Fibroblast of peridontal ligament (primary cell): ENCODE data around the gene MGAT4A.
A peak's percentile ranks its signal among the peaks of the same experiment; 100 is the strongest.

Source experiments
- DNase-seq: peaks from one replicate; pipeline ENCODE4 v3.0.0-alpha.2; 2010; ENCODE audit errors: extremely low read depth

Gene MGAT4A

GRCh38 chr2:98658816-98659490 is 72.0 kb downstream of the MGAT4A start:
- DNase-seq: no peak

- no peak for DNase-seq
Measured at GRCh38 chr2:98656800-98657199, 74.1 kb downstream of the MGAT4A start.

GRCh38 chr2:98654699-98655495 is 76.0 kb downstream of the MGAT4A start:
- no peak for DNase-seq

- DNase-seq: no peak
Measured at GRCh38 chr2:98650998-98651397, 79.9 kb downstream of the MGAT4A start.

- DNase-seq: no peak
Measured at GRCh38 chr2:98649992-98650375, 80.9 kb downstream of the MGAT4A start.

- DNase-seq: peak; percentile 83
Measured at GRCh38 chr2:98649135-98649991, 81.6 kb downstream of the MGAT4A start.

GRCh38 chr2:98648451-98648850 is 82.5 kb downstream of the MGAT4A start:
- no peak for DNase-seq

GRCh38 chr2:98647636-98648035 is 83.3 kb downstream of the MGAT4A start:
- DNase-seq: no peak

- no peak for DNase-seq
Measured at GRCh38 chr2:98643496-98644100, 87.3 kb downstream of the MGAT4A start.

GRCh38 chr2:98637401-98638147 is 93.4 kb downstream of the MGAT4A start:
- no peak for DNase-seq

GRCh38 chr2:98634406-98635092 is 96.4 kb downstream of the MGAT4A start:
- DNase-seq: no peak

GRCh38 chr2:98632351-98632750 is 98.6 kb downstream of the MGAT4A start:
- no peak for DNase-seq

- peak; percentile 9 for DNase-seq
Measured at GRCh38 chr2:98623657-98624056, 107.3 kb downstream of the MGAT4A start.

- no peak for DNase-seq
Measured at GRCh38 chr2:98617149-98617548, 113.8 kb downstream of the MGAT4A start.

- DNase-seq: no peak
Measured at GRCh38 chr2:98615481-98615880, 115.5 kb downstream of the MGAT4A start.

GRCh38 chr2:98614024-98614739 is 116.8 kb downstream of the MGAT4A start:
- DNase-seq: no peak

GRCh38 chr2:98608962-98609604 is 121.8 kb downstream of the MGAT4A start:
- DNase-seq: peak; percentile 67

GRCh38 chr2:98608116-98608961 is 122.6 kb downstream of the MGAT4A start, which contains the start of the genes COA5 and UNC50:
Gene COA5 (minus strand): TSS chr2:98608512. CDS start chr2:98608405, 107 bp downstream.
Gene UNC50 (plus strand): TSS chr2:98608589. CDS start chr2:98609760, 1,171 bp downstream.
- DNase-seq: peak; percentile 86
